ENCODE measurements around the gene NTHL1. TPM values are rescaled to one million over a fixed set of nuclear protein-coding genes. Genes with fewer than 3 reads are reported as not detected.

NTHL1 gene
- total and polyA plus RNA-seq, 2 of the 13 experiments (the other 11 are each of a cell fraction or from before 2014, with no cell fraction given): 47.5 to 64.9 TPM

DNA sequence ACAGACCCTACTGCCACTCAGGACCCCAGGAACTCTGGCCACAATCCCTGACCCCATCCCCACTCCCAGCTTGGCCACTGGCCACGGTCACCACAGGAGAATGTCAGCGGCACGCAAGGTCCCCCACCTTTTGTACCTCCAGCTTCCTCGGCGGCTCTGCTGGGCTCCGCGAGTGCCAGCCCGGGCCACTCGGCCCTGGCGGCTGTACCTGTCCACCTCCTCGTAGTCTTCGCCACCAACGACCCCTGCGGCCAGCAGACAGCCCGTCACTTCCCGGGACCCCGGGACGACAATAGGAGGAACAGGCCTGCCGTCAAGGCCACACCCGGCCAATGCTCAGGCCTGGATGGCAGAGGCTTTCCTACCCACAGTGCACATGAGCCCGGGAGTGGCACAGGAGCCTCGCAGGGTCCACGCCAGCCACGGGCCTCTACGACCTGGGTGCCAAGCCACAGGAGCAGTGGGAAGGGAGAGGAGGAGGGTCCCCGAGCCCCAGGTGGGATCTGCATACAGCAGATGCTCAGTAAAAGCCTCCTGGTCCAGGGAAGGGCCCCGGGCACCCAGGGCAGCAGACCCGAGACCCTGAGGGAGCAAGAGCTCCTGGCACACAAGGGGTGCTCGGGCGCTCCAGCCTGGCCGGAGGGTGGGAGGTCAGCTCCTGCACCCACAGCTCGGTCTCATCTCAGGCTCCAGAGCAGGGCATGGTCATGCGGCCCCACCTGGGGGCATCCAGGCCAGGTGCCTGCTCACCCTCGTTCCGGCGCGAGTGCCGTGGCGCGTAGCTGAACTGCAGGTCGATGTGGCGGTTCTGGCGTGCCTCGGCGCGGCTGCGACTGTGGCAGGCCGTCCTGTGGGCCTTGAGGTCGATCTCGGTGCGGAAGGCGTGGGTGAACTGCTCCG lies 45.9 kb downstream of the NTHL1 start:
- Histone ChIP-seq H3K9ac (ENCODE audit: insufficient read depth, low read depth, low read length) (no peak overlapping the region), H3K79me2 (ENCODE audit: insufficient read depth, low read length) (peaks cover 18% of the 10 kb centered on the region), H3K4me1 (ENCODE audit: insufficient read depth, low read length) (peaks cover 24% of the 10 kb centered on the region), H3K4me3 (replicated peaks in 1 of 3; ENCODE audit: insufficient read depth in 1 of 3, low read depth in 2 of 3, low read length in 3 of 3) (no peak overlapping the region), H3K9me3 (ENCODE audit: low read length) (no peaks in the 10 kb centered on the region), H2AFZ (ENCODE audit: low read length) (no peak overlapping the region), H4K20me1 (ENCODE audit: insufficient read depth, low read length) (peaks cover 5% of the 10 kb centered on the region; the same call in 1 of the 2 replicates), H3K4me2 (ENCODE audit: low read depth, low read length) (no peak overlapping the region), H3K27me3 (ENCODE audit: control insufficient read depth in 1 of 2, insufficient read depth in 2 of 2, low read length in 2 of 2) (no peaks in the 10 kb centered on the region), H3K27ac (ENCODE audit: extremely low read length, insufficient read depth, low read length) (no peak overlapping the region), H3K36me3 (replicated peaks in 1 of 2; ENCODE audit: control insufficient read depth in 1 of 2, insufficient read depth in 2 of 2, low read length in 2 of 2) (peaks cover 29 to 45% of the 10 kb centered on the region in 2 experiments)
- DNase-seq (ENCODE audit: low spot score) (no peak), ATAC-seq (no peak), FAIRE-seq (no peak)
- BruUV-seq (replicated peaks): no TSS peak
- intact Hi-C loops (cut with micrococcal nuclease; ENCODE audit: unreplicated experiment) (no loop called here), in situ Hi-C loops (cut with HindIII; ENCODE audit: extremely low pct_ligation_motif_present, low pct_unique_long_range_greater_than_20kb) (no loop called here)
- POLR2A ChIA-PET: no interaction called here
- no peak for TF ChIP-seq KDM5B (CRISPR knock-in tag; IDR thresholded peaks at IDR 0.05; ENCODE audit: borderline replicate concordance)
- CTCF ChIA-PET (ENCODE audit: low intra/inter-chr PET ratio, low total read pairs): no interaction called here
- WGBS (ENCODE audit: low lambda C conversion rate): 97% methylated on average over 42 of the region's 53 CpGs

DNA sequence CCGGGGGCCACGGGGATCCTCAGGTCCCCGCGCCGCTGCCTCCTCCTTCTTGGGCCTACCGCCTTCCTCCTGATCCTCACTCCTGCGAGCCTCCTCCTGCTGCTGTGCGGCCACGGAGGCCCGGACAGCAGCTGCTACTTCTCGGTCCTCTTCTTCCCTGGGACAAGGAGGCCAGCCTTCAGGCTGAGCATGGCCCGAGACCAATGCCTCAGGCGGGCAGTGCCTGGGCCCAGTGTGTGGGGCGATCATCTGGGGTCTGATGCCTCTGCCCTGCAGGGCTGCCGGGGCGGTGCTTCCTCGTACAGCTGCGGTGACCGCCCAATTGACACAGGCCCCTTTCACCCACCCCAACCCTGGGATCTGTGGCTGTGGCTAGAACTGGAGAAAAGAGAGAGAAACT lies 46.6 kb downstream of the NTHL1 start:
- Histone ChIP-seq H3K27me3 (ENCODE audit: control insufficient read depth in 1 of 2, insufficient read depth in 2 of 2, low read length in 2 of 2) (no peaks in the 10 kb centered on the region), H3K4me1 (ENCODE audit: insufficient read depth, low read length) (peaks cover 21% of the 10 kb centered on the region), H3K79me2 (ENCODE audit: insufficient read depth, low read length) (peaks cover 12% of the 10 kb centered on the region), H3K9ac (ENCODE audit: insufficient read depth, low read depth, low read length) (no peak overlapping the region), H2AFZ (ENCODE audit: low read length) (no peak overlapping the region), H3K36me3 (replicated peaks in 1 of 2; ENCODE audit: control insufficient read depth in 1 of 2, insufficient read depth in 2 of 2, low read length in 2 of 2) (peaks cover 29 to 45% of the 10 kb centered on the region in 2 experiments), H3K4me2 (ENCODE audit: low read depth, low read length) (no peak overlapping the region), H3K4me3 (replicated peaks in 1 of 3; ENCODE audit: insufficient read depth in 1 of 3, low read depth in 2 of 3, low read length in 3 of 3) (no peak overlapping the region), H3K27ac (ENCODE audit: extremely low read length, insufficient read depth, low read length) (no peak overlapping the region), H3K9me3 (ENCODE audit: low read length) (no peaks in the 10 kb centered on the region), H4K20me1 (ENCODE audit: insufficient read depth, low read length) (peaks cover 5% of the 10 kb centered on the region; the same call in 1 of the 2 replicates)
- intact Hi-C loops (cut with micrococcal nuclease; ENCODE audit: unreplicated experiment): no loop called here
- ChIA-PET CTCF (ENCODE audit: low intra/inter-chr PET ratio, low total read pairs) (no interaction called here), POLR2A (no interaction called here)
- no peak for ATAC-seq
- FAIRE-seq: no peak
- 94% methylated on average over 11 of the region's 19 CpGs for whole genome bisulfite sequencing (ENCODE audit: low lambda C conversion rate)
- no TSS peak for BruUV-seq (replicated peaks)
- in situ Hi-C loops (cut with HindIII; ENCODE audit: extremely low pct_ligation_motif_present, low pct_unique_long_range_greater_than_20kb): no loop called here
- DNase-seq (ENCODE audit: low spot score): no peak
- TF ChIP-seq, protein P1, sequence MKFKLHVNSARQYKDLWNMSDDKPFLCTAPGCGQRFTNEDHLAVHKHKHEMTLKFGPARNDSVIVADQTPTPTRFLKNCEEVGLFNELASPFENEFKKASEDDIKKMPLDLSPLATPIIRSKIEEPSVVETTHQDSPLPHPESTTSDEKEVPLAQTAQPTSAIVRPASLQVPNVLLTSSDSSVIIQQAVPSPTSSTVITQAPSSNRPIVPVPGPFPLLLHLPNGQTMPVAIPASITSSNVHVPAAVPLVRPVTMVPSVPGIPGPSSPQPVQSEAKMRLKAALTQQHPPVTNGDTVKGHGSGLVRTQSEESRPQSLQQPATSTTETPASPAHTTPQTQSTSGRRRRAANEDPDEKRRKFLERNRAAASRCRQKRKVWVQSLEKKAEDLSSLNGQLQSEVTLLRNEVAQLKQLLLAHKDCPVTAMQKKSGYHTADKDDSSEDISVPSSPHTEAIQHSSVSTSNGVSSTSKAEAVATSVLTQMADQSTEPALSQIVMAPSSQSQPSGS (CRISPR knock-in tag; IDR thresholded peaks at IDR 0.05): no peak
- TF ChIP-seq ELF4 (CRISPR knock-in tag; IDR thresholded peaks at IDR 0.05; ENCODE audit: borderline replicate concordance) (no peak), KAT2B (IDR thresholded peaks at IDR 0.05; ENCODE audit: borderline replicate concordance, low read depth, low read length) (no peak), AHR (CRISPR knock-in tag; IDR thresholded peaks at IDR 0.05) (no peak), ZSCAN22 (CRISPR knock-in tag; IDR thresholded peaks at IDR 0.05) (no peak), TAF1 (CRISPR knock-in tag; IDR thresholded peaks at IDR 0.05) (no peak)
- TF ChIP-seq, protein P2, sequence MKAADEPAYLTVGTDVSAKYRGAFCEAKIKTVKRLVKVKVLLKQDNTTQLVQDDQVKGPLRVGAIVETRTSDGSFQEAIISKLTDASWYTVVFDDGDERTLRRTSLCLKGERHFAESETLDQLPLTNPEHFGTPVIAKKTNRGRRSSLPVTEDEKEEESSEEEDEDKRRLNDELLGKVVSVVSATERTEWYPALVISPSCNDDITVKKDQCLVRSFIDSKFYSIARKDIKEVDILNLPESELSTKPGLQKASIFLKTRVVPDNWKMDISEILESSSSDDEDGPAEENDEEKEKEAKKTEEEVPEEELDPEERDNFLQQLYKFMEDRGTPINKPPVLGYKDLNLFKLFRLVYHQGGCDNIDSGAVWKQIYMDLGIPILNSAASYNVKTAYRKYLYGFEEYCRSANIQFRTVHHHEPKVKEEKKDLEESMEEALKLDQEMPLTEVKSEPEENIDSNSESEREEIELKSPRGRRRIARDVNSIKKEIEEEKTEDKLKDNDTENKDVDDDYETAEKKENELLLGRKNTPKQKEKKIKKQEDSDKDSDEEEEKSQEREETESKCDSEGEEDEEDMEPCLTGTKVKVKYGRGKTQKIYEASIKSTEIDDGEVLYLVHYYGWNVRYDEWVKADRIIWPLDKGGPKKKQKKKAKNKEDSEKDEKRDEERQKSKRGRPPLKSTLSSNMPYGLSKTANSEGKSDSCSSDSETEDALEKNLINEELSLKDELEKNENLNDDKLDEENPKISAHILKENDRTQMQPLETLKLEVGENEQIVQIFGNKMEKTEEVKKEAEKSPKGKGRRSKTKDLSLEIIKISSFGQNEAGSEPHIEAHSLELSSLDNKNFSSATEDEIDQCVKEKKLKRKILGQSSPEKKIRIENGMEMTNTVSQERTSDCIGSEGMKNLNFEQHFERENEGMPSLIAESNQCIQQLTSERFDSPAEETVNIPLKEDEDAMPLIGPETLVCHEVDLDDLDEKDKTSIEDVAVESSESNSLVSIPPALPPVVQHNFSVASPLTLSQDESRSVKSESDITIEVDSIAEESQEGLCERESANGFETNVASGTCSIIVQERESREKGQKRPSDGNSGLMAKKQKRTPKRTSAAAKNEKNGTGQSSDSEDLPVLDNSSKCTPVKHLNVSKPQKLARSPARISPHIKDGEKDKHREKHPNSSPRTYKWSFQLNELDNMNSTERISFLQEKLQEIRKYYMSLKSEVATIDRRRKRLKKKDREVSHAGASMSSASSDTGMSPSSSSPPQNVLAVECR (CRISPR knock-in tag; IDR thresholded peaks at IDR 0.05; ENCODE audit: borderline replicate concordance): no peak
- TF ChIP-seq, protein P3, sequence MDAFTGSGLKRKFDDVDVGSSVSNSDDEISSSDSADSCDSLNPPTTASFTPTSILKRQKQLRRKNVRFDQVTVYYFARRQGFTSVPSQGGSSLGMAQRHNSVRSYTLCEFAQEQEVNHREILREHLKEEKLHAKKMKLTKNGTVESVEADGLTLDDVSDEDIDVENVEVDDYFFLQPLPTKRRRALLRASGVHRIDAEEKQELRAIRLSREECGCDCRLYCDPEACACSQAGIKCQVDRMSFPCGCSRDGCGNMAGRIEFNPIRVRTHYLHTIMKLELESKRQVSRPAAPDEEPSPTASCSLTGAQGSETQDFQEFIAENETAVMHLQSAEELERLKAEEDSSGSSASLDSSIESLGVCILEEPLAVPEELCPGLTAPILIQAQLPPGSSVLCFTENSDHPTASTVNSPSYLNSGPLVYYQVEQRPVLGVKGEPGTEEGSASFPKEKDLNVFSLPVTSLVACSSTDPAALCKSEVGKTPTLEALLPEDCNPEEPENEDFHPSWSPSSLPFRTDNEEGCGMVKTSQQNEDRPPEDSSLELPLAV (CRISPR knock-in tag; conservative IDR thresholded peaks at IDR 0.05; ENCODE audit: low read depth): no peak
